Stimulated activated CD8-positive, alpha-beta memory T cell treated with anti-CD3 and anti-CD28 coated beads, Interleukin-7, amount 100 ng/mL, for 48 hours (primary cell): ENCODE data around the gene ITLN2.
"Not testable (repeated sequence)": the region's sequence is repeated elsewhere in the genome, so short reads cannot be mapped to it uniquely, and the experiment has no call there.

Experiments used
- DNase-seq, 2 donors: peaks; one replicate each; pipeline ENCODE4 v3.0.0-alpha.2; 2020; ENCODE audit warnings: low read depth in 1 of 2; ENCODE audit errors: extremely low read depth in 1 of 2

The ITLN2 gene

DNA sequence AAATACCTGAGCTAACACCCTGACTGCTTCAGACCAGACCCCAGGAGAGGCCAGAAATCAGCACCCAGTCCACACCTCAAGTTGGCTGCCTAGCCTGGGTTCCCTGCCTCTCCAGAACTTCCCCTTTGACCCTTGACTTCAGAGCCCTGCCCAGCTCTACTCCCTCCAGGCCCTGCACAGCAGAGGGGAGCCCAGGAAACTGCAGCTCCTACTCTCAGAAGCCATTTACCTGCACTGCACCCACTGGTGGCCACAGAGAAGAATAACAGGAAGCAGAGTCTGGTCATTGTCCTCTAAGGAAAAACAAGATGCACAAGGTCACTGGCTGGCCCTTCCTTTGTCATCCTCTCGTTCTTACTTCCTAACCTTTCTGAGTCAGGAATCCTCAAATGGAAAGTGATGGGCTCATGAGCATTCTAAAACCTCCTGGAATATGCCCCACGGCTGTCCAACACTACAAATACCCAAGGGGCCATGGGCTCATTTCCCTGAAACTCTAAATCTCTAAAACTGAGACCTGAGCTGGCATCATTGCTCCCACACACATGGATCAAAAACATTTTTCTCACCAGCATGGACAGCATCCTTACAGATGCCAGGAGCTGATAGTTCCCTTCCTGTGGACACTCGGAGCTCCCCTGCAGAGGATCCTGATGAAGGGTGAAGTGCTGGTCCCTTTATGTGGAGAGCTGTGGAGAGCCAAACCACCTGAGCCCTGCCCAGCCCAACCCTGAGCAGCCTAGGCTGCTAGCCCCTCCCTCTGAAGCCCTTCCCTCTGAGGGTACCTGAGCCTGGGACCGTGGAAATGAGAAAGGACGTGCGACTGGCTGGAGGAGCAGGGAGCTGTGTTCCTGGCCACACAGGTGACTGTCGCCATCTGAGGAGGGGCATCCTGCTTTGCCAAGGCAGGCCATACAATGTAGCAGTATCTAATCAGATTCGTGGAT lies at the start of gene ITLN2:
TSS of gene ITLN2 (minus strand) at position 652 of the 947 bp plus-strand sequence. CDS start at position 584, 68 bp downstream.
- DNase-seq, result peak in 1 of 2 donors; percentile 8

DNA sequence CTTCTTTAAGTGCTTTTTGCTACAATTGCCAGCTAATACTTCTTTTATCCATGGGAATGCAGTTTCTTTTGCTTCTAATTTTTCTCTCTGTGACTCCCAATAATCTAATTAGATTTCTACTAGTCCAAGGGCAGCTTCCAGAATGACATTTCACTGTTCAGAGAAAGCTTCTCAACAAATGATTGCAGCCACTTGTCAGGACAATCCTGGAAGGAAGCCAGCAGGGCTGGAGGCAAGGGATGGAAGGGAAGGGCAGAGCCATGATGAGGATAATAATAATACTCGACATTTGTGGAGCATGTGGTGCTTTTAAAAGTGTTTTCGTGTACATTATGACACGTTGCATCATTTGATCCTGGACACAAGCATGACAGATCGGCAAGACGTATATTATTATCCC lies 46.9 kb upstream of the ITLN2 start:
- no peak for DNase-seq

DNA sequence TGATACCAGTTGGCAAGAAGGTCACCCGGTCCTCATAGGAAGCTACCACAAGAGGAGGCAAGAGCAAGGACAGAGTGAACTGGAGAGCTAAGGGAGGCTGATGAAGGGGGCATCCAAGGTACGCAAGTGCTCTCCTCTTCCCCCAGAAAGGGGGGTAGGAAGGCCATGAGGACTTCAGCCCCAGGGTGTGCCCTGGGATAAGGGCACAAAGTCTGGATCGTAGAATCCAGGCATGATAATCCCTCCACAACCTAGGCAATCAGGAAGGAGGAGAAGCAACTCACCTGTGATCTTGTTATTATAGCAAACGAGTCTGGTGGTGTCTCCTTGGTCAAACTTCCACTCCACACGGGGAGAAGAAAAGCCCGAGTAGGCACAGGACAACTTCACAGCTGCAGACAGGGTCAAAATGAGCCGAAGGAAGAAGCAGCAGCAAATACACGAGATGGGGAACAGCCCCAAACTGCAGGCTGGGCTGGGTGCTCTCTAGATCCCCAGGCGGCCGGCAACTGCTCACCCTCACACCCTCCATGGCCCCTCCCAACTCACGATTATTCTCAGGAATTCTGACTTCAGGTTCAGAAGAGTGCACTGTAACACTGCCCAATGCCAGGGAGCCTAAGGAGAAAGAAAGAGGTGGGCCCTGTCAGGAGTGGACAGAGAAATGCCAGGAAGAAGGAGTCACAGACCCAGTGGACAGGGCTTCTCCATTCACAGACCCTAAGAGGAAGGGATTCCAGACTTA lies 46.3 kb upstream of the ITLN2 start:
- DNase-seq, result no peak

DNA sequence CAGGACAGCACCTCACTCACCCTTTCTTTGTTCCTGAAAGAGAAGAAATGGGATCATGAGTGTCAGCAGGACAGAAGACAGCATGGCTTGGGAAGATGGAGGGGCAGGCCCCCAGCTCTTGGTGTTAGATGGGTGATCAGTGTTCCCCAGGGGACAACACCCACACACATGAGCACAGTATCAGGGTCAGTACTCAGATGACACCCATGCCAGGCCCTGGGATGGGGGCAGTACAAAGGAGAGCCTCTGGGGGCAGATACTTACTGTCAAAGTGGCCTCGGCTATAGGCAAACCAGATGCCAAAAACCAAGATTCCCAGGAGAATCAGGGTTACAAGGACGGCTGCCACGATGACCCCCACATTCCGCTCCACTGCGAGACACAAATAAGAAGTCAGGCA lies 44.8 kb upstream of the ITLN2 start:
- no peak for DNase-seq

DNA sequence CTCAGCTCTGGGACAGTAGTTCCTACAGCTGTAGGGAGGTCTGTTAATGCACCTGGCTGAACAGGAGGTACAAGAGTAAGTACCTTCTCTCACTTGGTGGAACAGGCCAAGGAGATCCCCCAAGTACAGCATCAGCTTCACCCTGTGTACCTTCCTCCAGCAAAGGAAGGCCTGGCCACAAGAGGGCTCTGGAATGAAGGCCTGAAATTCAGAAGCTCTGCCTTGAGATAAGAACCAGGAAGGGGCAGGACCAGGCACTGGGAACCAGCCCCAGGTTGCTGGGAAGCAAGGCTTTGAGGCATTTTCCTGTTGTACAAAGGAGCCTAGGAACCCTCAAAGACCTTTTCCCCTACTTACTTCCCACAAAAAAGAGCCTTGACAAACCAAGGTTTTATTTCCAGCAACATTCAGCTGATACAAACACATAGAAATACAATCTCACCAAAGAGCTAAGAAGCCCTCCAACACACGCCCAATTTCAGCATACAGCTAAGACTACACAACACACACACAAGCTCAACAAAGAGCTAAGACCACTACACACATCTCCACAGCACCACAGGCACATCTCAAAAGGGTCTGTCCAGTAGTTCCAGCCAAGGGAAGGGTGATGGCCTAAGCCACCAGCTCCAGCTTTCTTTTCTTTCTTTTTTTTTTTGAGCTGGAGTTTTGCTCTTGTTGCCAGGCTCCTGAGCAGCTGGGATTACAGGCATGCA lies 42.9 kb upstream of the ITLN2 start:
- DNase-seq, result no peak

DNA sequence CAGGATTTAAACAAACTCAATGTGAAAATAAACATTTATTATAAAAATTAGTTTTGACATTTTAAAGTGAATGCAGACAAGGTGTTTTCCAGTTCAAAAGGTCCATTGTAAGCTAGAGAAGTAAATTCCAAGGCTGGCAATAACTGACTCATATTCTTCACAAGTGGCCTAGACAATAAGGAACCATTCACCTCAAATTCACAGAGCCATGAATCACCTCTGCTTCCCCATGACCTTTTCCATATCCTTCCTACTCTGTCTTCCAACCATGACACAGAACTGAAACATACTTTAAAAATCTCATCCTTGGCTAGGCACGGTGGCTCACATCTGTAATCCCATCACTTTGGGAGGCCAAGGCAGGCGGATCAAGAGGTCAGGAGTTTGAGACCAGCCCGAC lies 41.6 kb upstream of the ITLN2 start:
- no peak for DNase-seq

DNA sequence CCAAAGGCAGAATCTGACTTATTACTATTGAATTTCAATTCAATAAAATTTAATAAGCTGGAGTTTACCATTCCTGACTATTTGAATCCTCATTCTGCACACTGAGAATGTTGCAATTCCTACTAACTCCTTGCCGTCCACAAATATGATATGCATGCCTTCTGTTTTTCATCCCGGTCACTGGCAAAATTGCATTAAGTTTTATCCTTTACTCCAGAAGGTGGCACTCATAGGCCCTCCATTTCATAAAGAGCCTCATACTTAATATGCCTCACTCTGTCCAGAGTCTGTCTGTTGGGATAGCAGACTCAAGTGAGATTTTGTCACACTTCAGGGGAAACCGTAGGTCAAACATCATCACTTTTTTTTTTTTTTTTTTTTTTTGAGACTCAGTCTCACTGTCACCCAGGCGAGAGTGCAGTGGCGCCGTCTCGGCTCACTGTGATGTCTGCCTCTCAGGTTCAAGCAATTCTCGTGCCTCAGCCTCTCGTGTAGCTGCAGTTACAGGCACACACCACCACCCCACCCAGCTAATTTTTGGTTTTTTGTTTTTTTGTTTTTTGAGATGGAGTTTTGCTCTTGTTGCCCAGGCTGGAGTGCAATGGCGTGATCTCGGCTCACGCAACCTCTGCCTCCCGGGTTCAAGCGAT lies 39.1 kb upstream of the ITLN2 start:
- no peak for DNase-seq

DNA sequence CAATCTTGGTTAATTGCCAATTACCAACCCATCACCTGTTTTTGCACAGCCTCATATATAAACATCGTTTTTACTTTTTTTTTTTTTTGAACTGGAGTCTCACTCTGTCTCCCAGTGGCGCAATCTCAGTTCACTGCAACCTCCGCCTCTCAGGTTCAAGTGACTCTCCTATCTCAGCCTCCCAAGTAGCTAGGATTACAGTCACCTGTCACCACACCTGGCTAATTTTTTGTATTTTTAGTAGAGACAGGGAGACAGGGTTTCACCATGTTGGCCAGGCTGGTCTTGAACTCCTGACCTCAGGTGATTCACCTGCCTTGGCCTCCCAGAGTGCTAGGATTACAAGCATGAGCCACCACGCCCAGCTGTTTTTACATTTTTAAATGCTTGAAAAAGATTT lies 37.4 kb upstream of the ITLN2 start:
- not testable (repeated sequence) for DNase-seq

DNA sequence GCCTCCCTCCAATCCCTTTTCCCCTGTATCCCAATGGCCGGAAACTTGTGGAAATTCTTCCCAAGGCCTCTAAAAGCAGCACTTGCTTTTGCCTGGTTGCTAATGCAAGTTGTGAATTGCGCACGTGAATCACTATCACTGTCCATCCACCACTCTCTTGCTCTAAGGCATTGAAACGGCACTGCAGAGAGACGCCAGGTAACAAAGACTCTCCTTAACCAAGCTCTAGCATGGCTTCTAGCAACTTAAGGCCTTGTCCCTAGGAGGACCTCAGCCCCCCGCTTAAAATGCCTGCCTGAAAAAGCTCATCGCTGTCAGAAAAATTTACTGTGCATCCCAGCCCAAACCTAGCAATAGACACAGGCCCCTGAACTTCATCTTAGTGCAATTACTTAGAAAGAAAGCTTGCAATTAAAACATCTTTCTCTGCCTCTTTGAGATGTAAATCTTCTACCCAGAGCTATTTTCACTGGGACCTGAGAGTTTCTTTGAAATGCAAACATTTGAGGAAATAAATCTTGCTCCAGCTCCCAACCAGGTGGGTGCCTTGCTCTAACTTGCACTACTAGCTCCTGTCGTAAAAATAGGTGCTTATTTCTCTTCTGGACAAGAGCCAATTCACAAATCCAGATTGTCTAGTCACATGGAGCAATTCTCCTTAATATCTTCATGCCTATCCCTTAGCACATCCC lies 32.9 kb upstream of the ITLN2 start:
- no peak for DNase-seq

DNA sequence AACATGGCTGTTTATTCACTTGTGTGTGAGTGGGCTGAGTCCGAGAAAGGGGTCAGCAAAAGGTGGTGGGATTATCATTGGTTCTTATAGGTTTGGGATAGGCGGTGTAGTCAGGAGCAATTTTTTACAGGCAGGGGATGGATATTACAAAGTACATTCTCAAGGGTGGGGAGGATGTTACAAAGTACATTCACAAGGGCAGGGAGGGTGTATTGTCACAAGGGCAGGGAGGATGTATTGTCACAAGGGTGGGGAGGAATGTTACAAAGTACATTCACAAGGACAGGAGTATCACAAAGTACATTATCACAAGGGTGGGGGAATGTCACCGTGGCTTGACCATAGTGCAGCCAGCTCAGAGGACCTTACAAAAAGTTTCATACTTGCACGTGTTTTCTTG lies 31.1 kb upstream of the ITLN2 start:
- no peak for DNase-seq

DNA sequence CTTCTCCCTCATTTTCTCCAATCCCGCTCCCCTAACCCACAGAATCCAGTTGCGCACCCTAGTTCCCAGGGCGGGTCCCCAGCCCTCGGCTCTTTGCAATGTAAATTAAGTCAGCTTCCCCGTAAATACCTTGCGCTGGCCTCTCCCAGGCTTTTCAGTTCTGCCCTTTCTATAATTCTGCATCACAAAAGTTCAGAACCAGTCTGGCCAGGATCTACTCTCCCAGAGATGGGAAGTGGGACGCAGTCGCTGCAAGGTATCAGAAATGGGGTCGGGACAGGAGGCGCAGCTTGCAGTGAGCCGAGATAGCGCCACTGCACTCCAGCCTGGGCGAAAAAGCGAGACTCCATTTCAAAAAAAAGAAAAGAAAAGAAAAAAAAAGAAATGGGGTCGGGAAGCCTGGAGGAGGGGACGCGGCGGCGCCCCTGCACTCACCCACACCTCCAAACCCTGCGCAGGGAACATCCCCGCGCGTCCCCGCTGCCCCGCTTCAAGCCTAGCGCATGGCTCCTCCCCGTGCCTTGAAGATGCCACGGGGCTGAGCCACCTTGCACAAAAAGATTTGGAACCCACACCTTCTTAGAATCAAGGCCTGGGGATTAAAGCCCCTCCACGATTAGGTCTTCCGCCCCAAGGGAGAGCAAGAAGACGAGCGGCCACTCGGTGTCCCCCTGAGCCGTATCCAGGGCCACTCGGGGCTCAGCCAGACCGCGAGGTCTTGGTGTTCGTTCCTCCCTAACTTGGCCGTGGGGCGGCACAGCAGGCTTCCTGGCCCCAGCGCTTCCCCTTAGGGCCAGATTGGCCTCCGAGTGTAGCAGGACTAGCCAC lies 27.2 kb upstream of the ITLN2 start:
- no peak for DNase-seq

DNA sequence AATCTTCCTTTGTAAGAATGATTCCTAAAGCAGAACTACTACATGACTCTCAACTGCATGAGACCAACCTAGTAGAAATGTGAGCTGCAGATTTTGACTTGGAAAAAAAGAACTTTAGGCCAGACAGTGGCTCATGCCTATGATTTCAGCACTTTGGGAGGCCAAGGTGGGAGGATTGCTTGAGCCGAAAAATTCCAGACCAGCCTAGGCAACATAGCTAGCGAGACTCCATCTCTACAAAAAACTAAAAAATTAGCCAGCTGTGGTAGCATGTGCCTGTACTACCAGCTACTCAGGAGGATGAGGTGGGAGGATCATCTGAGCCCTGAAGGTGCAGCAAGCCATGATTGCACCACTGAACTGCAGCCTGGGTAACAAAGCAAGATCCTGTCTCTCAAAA lies 24.7 kb upstream of the ITLN2 start:
- no peak for DNase-seq

DNA sequence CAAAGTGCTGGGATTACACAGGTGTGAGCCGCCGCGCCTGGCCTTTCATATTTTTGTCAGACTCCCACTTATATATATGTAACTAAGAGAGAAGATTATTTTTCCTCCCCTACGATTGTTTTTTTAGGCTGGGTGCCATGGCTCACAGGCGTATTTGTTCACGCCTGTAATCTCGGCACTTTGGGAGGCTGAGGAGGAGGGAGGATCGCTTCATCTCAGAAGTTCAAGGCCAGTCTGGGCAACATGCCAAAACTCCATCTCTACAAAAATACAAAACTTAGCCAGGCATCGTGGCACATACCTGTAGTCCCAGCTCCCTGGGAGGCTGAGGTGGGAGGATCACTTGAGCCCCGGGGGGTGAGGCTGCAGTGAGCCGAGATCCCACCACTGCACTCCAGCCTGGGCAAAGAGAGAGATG lies 23.9 kb upstream of the ITLN2 start:
- no peak for DNase-seq

DNA sequence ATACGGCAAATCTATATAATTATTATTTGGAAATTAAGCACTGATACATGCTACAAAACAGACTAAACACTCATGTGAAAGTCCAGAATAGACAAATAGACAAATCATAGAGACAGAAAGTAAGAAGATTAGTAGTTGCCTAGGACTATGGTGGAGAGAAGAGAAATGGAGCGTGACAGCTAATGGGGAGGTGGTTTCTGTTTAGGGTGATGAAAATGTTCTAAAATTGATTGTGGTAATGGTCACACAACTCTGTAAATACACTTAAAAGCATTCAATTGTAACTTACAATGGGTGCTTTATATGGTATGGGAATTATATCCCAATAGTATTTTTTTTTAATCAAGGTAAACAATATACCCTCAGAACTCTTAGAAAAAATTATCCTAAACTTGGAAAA lies 20.4 kb upstream of the ITLN2 start:
- DNase-seq, result no peak

DNA sequence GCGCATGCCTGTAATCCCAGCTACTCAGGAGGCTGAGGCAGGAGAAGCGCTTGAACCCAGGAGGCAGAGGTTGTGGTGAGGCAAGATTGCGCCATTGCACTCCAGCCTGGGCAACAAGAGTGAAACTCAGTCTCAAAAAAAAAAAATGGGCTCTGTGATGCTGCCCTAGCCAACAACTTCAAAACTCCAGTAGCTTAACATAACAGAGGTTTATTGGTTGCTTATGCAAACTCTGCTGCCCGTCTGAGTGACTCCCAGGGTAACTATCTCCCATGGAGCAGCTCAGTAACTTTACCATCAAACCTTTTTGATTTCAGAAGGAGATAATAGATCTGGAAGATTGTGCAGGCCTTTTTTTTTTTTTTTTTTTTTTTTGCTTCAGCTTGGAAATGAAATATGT lies 18.9 kb upstream of the ITLN2 start:
- DNase-seq, result no peak

DNA sequence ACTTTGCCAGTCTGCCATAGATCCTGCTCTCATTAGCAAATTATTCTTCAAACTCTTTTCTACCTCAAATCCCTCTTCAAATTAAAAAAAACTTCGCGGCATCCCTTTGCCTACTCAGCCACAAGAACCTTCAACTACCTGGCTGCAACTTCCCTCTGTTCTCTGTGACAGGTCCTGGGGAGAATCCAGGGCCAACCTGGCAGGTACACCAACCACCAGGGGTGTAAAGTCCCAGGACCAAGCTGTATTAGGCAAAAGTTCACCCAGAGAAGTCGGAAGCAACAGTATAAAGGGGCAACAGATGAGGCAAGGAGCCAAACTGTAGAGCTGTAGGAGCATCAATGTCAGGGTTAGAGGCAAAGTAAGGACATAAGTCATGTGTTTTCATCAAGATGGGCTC lies 18.3 kb upstream of the ITLN2 start:
- DNase-seq, result no peak

DNA sequence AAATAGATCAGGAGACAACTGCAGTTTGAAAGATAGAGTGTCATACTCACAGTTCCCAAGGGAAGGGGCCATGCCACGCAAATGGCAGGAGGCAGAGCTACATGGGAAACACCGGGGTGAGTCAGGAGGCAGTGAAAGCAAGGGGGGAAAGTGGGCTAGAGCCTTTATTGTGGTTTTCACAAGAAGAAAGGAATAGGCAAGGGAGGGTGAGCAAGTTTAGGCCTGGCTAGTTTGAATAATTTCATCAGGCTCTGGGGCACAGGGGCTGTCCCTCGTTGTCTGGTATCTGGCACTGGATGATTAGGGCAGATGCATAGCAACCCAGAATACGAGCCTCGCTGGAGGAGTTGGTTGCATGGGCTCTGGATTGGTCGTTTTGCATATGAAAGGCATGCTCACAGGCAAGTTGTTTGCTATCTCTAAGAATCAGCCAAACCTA lies 17.0 kb upstream of the ITLN2 start:
- DNase-seq, result peak; percentile 5 to 44

DNA sequence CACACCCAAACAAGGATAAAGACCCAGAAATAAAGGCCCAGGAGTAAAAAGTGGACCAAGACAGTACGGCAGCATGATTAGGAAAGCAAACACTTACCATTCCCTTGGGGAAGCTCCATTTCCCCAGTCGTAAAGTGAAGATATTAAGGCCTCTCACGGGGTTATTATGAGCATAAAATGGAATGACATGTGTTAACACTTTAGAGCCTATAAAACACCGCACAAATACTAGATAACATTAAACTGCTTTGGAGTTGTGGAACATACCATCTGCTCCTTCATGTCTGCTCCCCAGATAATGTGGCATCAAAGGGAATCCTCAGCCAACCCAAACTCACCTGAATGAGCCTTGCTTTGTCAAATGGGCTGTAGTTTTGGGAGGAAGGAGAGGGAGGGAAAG lies 8.9 kb upstream of the ITLN2 start:
- DNase-seq, result no peak

DNA sequence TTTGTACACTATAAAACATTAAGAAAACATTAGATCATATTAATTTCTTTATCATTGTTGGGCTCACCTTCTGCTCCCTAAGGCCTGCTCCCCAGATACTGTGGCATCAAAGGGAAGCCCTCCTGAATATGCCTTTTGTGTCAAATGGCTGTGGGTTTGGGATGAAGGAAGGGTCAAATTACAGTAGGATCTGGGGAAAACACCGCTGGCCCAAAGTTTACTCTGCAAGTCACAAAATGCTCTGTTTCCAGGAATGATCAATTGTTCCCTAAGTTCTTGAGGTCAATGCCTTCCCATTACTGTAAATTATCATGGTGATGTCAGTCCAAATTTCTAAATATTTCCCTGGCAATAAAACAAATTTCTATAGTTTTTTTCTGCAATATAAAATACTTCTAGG lies 6.8 kb upstream of the ITLN2 start:
- DNase-seq, result no peak
